ENCODE data around the gene GNB1L. TPM values are rescaled to one million over a fixed set of nuclear protein-coding genes. Genes with fewer than 3 reads are reported as not detected.

The GNB1L gene
- total and polyA plus RNA-seq, 4 donors = 4.3 to 12.6 (median 4.8) TPM

- no peaks in the 10 kb centered on the region for H3K4me1 ChIP-seq (ENCODE audit: control insufficient read depth in 1 of 2, insufficient read depth in 2 of 2, low read length in 2 of 2)
- no peaks in the 10 kb centered on the region for H3K36me3 ChIP-seq (ENCODE audit: control insufficient read depth in 1 of 2, insufficient read depth in 2 of 2, low read length in 1 of 2)
- intact Hi-C loops (cut with DNase I) = no loop called here
- WGBS, 2 donors = 76 to 83% methylated on average over 5 of the region's 5 CpGs
- no peak overlapping the region for H3K27ac ChIP-seq (ENCODE audit: low read depth in 1 of 2, low read length in 2 of 2)
- no peak for ATAC-seq (ENCODE audit: low FRiP score)
- no peak overlapping the region for H3K4me3 ChIP-seq (ENCODE audit: low read length in 2 of 2)
- DNase-seq = no peak
- H3K27me3 ChIP-seq (ENCODE audit: control insufficient read depth in 1 of 2, insufficient read depth in 2 of 2, low read length in 1 of 2) = no peaks in the 10 kb centered on the region
- no peaks in the 10 kb centered on the region for H3K9me3 ChIP-seq (ENCODE audit: control insufficient read depth, low read length)
Observed at GRCh38 chr22:19733755-19734154, 120.9 kb downstream of the GNB1L start.

Other genes with a start within 250 kb of the GNB1L start
- 10 to 100 TPM; 32.5 to 41.5 TPM for gene SEPTIN5, start 140.4 kb downstream of the GNB1L start, total RNA-seq
- gene SEPTIN5, start 140.4 kb downstream of the GNB1L start, polyA plus RNA-seq = 10 to 100 TPM; 26.9 to 63.3 TPM
- gene GP1BB, start 131.3 kb downstream of the GNB1L start, total RNA-seq = 1 to 10 TPM in 1 of 2 donors, not detected in 1; 3.6 TPM
- gene GP1BB, start 131.3 kb downstream of the GNB1L start, polyA plus RNA-seq = 10 to 100 TPM in 1 of 2 donors, 1 to 10 TPM in 1; 8.1 to 29.7 TPM
- gene TBX1, start 94.1 kb downstream of the GNB1L start, total RNA-seq = 1 to 10 TPM; 2.3 to 5.6 TPM
- gene TBX1, start 94.1 kb downstream of the GNB1L start, polyA plus RNA-seq = 1 to 10 TPM; 1.1 to 7.8 TPM
- 10 to 100 TPM in 1 of 2 donors, 1 to 10 TPM in 1; 7.7 to 16.6 TPM for gene RTL10, start within 50 bp of the GNB1L start, total RNA-seq
- gene RTL10, start within 50 bp of the GNB1L start, polyA plus RNA-seq = 1 to 10 TPM; 5.5 to 8.0 TPM
- gene COMT, start 86.9 kb upstream of the GNB1L start, total RNA-seq = 100 to 1,000 TPM; 101 to 111 TPM
- gene COMT, start 86.9 kb upstream of the GNB1L start, polyA plus RNA-seq = 100 to 1,000 TPM in 1 of 2 donors, 10 to 100 TPM in 1; 96.7 to 176 TPM
- gene TXNRD2, start 86.9 kb upstream of the GNB1L start, total RNA-seq = 10 to 100 TPM; 21.0 to 29.5 TPM
- 10 to 100 TPM; 13.3 to 59.0 TPM for gene TXNRD2, start 86.9 kb upstream of the GNB1L start, polyA plus RNA-seq
- 10 to 100 TPM; 59.7 to 64.4 TPM for gene ARVCF, start 161.9 kb upstream of the GNB1L start, total RNA-seq
- gene ARVCF, start 161.9 kb upstream of the GNB1L start, polyA plus RNA-seq = 100 to 1,000 TPM in 1 of 2 donors, 10 to 100 TPM in 1; 15.4 to 102 TPM
- gene TANGO2, start 166.2 kb upstream of the GNB1L start, total RNA-seq = 10 to 100 TPM; 35.2 to 45.3 TPM
- gene TANGO2, start 166.2 kb upstream of the GNB1L start, polyA plus RNA-seq = 10 to 100 TPM; 24.8 to 38.0 TPM
- gene DGCR8, start 225.4 kb upstream of the GNB1L start, total RNA-seq = 10 to 100 TPM; 31.9 to 43.9 TPM
- 10 to 100 TPM in 1 of 2 donors, 1 to 10 TPM in 1; 5.5 to 22.5 TPM for gene DGCR8, start 225.4 kb upstream of the GNB1L start, polyA plus RNA-seq

All from aorta (tissue), 5 donors.